Stimulated activated CD8-positive, alpha-beta memory T cell treated with anti-CD3 and anti-CD28 coated beads, Interleukin-15, amount 100 ng/mL, for 48 hours (primary cell): ENCODE results near the gene KCNK3.

Experiments
- DNase-seq, 2 donors: peaks; one replicate each; pipeline ENCODE4 v3.0.0-alpha.2; 2020; ENCODE audit warnings: low read depth in 2 of 2

Gene KCNK3

DNA sequence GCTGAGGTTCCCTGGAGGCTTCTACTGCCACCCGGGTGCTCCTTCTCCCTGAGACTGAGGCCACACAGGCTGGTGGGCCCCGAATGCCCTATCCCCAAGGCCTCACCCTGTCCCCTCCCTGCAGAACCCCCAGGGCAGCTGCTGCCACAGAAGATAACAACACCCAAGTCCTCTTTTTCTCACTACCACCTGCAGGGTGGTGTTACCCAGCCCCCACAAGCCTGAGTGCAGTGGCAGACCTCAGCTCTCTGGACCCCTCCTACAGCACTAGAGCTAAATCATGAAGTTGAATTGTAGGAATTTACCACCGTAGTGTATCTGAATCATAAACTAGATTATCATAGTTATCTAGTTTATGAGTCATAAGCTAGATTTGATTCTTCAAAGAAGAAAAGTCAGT, 86.0 kb downstream of the KCNK3 start:
- peak in 1 of 2 donors; percentile 25 for DNase-seq

DNA sequence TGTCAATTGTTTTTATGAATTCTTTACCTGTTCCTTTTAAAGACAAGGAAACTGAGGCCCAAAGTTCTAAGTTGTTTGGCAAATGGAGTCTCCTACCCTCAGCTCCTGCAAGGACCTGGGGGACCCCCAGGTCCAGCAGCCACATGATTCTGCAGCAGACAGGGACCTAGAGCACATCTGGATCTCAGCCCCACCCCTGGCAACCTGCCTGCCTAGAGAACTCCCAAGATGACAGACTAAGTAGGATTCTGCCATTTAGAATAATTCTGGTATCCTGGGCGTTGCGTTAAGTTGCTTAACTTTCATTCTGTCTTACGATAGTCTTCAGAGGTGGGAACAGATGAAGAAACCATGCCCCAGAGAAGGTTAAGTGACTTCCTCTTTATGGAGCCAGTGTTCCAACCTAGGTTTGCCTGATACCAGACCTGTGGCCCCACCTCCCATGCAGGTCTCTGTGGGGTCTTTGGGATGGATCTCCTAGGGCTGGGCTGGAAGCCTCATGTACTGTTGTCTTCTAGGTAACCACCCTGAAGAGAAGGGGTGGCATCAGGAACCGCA, 87.8 kb downstream of the KCNK3 start:
- no peak for DNase-seq
